ENCODE results near the gene COP1. TPM values are rescaled to one million over a fixed set of nuclear protein-coding genes. Genes with fewer than 3 reads are reported as not detected.

COP1 gene
- total RNA-seq, 1 donor from 2014 or later: 72.2 TPM

GRCh38 chr1:175927944-175928343 is 279.1 kb downstream of the COP1 start:
- intact Hi-C loops (cut with DNase I): no loop called here
- TF ChIP-seq CTCF (IDR thresholded peaks at IDR 0.05) (no peak), POLR2AphosphoS5 (IDR thresholded peaks at IDR 0.05; ENCODE audit: insufficient read depth in 1 of 2, low read depth in 1 of 2) (no peak), POLR2A (IDR thresholded peaks at IDR 0.05) (no peak)

GRCh38 chr1:175922254-175922881 is 284.7 kb downstream of the COP1 start:
- peaks cover 4% of the 10 kb centered on the region for H3K9me3 ChIP-seq
- TF ChIP-seq POLR2AphosphoS5 (IDR thresholded peaks at IDR 0.05; ENCODE audit: insufficient read depth in 1 of 2, low read depth in 1 of 2) (no peak), CTCF (IDR thresholded peaks at IDR 0.05) (no peak), POLR2A (IDR thresholded peaks at IDR 0.05) (no peak)
- H3K36me3 ChIP-seq: no peaks in the 10 kb centered on the region
- intact Hi-C loops (cut with DNase I): no loop called here
- H3K4me1 ChIP-seq: no peaks in the 10 kb centered on the region
- H3K4me3 ChIP-seq: no peak overlapping the region
- H3K27me3 ChIP-seq: no peaks in the 10 kb centered on the region
- H3K27ac ChIP-seq: no peak overlapping the region
- DNase-seq (ENCODE audit: extremely low spot score in 2 of 2): no peak

More at GRCh38 chr1:175927944-175928343, 279.1 kb downstream of the COP1 start:
- H3K9me3 ChIP-seq: peaks cover 16% of the 10 kb centered on the region
- no peaks in the 10 kb centered on the region for H3K4me1 ChIP-seq
- no peak overlapping the region for H3K27ac ChIP-seq
- H3K36me3 ChIP-seq: peaks cover 0 to 7% of the 10 kb centered on the region in 2 donors
- H3K27me3 ChIP-seq: no peaks in the 10 kb centered on the region
- DNase-seq (ENCODE audit: extremely low spot score in 2 of 2): no peak
- H3K4me3 ChIP-seq: no peak overlapping the region

GRCh38 chr1:175920381-175920780 is 286.7 kb downstream of the COP1 start:
- TF ChIP-seq POLR2AphosphoS5 (IDR thresholded peaks at IDR 0.05; ENCODE audit: insufficient read depth in 1 of 2, low read depth in 1 of 2) (no peak), POLR2A (IDR thresholded peaks at IDR 0.05) (no peak), CTCF (IDR thresholded peaks at IDR 0.05) (no peak)
- Histone ChIP-seq H3K4me3 (no peak overlapping the region), H3K36me3 (no peaks in the 10 kb centered on the region), H3K27me3 (no peaks in the 10 kb centered on the region), H3K27ac (no peak overlapping the region), H3K4me1 (no peaks in the 10 kb centered on the region), H3K9me3 (no peaks in the 10 kb centered on the region)
- no peak for DNase-seq (ENCODE audit: extremely low spot score in 2 of 2)
- intact Hi-C loops (cut with DNase I): no loop called here

- H3K9me3 ChIP-seq: no peaks in the 10 kb centered on the region
- no peaks in the 10 kb centered on the region for H3K4me1 ChIP-seq
- H3K27me3 ChIP-seq: no peaks in the 10 kb centered on the region
- no peak overlapping the region for H3K27ac ChIP-seq
- TF ChIP-seq CTCF (IDR thresholded peaks at IDR 0.05) (no peak), POLR2A (IDR thresholded peaks at IDR 0.05) (no peak), POLR2AphosphoS5 (IDR thresholded peaks at IDR 0.05; ENCODE audit: insufficient read depth in 1 of 2, low read depth in 1 of 2) (no peak)
- intact Hi-C loops (cut with DNase I): no loop called here
- DNase-seq (ENCODE audit: extremely low spot score in 2 of 2): no peak
- no peak overlapping the region for H3K4me3 ChIP-seq
- H3K36me3 ChIP-seq: no peaks in the 10 kb centered on the region
These were observed 288.1 kb downstream of the COP1 start for GRCh38 chr1:175919001-175919400.

- Histone ChIP-seq H3K27me3 (no peaks in the 10 kb centered on the region), H3K4me1 (no peaks in the 10 kb centered on the region), H3K4me3 (no peak overlapping the region), H3K27ac (no peak overlapping the region), H3K36me3 (no peaks in the 10 kb centered on the region), H3K9me3 (no peaks in the 10 kb centered on the region)
- intact Hi-C loops (cut with DNase I): no loop called here
- DNase-seq (ENCODE audit: extremely low spot score in 2 of 2): no peak
- TF ChIP-seq CTCF (IDR thresholded peaks at IDR 0.05): no peak
- no peak for TF ChIP-seq POLR2A (IDR thresholded peaks at IDR 0.05)
- no peak for TF ChIP-seq POLR2AphosphoS5 (IDR thresholded peaks at IDR 0.05; ENCODE audit: insufficient read depth in 1 of 2, low read depth in 1 of 2)
These were observed 288.7 kb downstream of the COP1 start for GRCh38 chr1:175918364-175918801.

Measured in vagina (tissue), 2 donors.